GM23248 (cell line): Measurements from ENCODE around the gene SLC29A3.
"Not testable (repeated sequence)": the region's sequence is repeated elsewhere in the genome, so short reads cannot be mapped to it uniquely, and the experiment has no call there.

Experiments
- EZH2 ChIP-seq: fragments of 200-600 bp; sonication (generic); IDR thresholded peaks from 2 replicates; pipeline ENCODE4 v1.6.1; 2018; ENCODE audit warnings: antibody characterized with exemption, mild to moderate bottlenecking; ENCODE audit not compliant: insufficient read depth, poor library complexity, severe bottlenecking
- EZH2phosphoT487 ChIP-seq: fragments of 200-600 bp; sonication (generic); IDR thresholded peaks from 2 replicates; pipeline ENCODE4 v1.6.1; 2018; ENCODE audit warnings: antibody characterized with exemption, moderate library complexity, mild to moderate bottlenecking, low read depth; ENCODE audit not compliant: insufficient read depth

GRCh38 chr10:71272974-71273373 is 46.1 kb upstream of the SLC29A3 start:
- not testable (repeated sequence) for TF ChIP-seq EZH2, EZH2phosphoT487
